HG03025 (cell line): ENCODE data around the gene C14orf132.

ENCODE experiments used
- ATAC-seq: cut with Tn5 transposase; IDR thresholded peaks from one replicate; pipeline ENCODE4 v1.9.1; 2021; ENCODE audit warnings: mild to moderate bottlenecking, moderate library complexity; ENCODE audit not compliant: unreplicated experiment, low FRiP score

Gene C14orf132

GRCh38 chr14:96114002-96114401, 74.8 kb downstream of the C14orf132 start:
- ATAC-seq = no peak

DNA sequence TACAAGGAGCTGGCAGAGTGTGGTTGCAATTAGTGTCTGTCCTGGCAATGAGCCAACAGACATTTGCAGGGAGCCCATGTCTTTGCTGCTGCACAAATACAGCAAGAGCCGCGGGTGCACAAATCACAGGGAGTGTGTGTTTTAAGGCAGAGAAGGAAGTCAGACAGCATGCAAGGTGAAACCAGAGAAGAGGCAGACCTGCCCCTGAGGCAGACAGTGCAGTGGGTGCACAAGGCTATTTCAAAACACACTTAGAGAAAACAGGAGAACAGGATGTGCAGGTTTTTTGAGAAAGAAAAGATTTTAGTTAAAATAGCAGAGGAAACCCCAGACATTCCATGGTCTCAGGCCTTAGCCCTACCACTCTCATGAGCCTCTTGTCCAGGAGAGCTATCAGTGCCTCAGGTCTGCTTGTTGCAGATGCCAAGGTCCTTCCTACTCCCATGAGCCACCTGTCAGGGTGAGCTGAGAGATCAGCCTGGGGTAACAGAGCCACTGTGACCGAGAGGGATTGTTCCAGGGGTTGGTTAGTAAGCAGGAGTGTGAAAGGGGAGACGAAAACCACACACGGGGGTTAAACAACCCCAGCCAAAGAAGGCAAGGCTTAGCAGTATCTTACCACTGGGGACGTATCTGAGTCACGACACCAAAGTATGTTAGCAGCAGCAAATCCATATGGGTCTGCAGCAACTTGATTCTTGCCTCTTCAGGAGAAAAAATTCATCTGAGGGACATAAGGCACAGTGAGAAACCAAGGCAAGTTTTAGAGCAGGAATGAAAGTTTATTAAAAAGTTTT, 78.1 kb downstream of the C14orf132 start:
- no peak for ATAC-seq

DNA sequence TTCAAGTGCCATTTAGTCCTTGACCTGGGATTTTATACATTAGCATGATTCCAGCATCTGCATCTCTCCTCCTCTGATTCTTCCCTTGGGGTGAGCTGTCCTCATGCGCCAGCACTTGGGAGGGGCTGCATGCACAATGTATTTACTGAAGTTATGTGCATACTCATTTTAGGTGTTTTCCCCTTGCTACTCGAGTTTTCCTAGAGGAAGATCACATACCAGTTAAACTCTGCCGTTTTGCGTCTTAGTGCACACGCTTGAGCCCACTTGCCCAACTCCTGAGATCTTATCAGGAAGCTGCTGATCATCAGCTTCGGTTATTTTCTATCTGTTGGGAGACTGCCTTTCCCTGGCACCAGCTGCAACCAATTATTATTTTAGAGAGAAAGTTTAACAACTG, 78.8 kb downstream of the C14orf132 start:
- ATAC-seq = no peak

DNA sequence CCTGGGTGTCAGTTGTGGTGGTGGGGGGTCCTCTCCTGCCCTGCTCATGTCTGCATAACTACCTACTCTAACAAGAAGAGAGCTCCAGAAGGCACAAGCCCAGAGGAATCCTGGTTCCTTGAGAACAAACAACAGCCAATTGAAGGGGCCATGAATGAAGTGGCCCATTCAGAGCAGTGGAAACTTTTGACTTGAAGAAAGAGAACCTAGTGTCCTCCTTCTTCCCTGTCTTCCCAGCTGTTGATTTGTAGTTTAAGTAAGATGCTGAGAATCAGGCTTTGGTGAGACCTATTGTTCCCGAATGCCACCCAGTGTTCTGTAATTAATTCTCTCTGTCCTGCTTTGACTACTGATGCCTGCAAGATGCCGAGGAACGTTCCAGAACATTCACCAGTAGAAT, 79.2 kb downstream of the C14orf132 start:
- no peak for ATAC-seq

GRCh38 chr14:96119947-96120346, 80.8 kb downstream of the C14orf132 start:
- ATAC-seq = no peak

DNA sequence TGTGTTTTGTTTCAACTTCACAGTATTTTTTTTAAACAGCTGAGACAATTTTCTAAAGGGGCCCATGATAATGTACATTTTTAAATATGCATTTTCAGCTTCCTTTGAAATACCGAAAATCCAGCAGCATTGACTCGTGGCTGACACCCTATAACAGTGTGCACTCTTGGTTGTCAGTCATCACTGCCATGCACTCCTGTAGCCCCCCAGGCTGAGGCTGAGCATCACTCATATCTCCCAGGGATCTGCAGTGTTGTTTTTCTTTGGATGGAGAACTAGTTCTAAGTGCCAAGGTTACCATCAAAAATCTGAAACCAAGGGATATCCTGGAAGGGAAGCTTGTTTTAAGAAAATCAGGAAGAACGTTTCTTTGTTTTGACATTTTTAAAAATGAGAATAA, 81.2 kb downstream of the C14orf132 start:
- no peak for ATAC-seq

DNA sequence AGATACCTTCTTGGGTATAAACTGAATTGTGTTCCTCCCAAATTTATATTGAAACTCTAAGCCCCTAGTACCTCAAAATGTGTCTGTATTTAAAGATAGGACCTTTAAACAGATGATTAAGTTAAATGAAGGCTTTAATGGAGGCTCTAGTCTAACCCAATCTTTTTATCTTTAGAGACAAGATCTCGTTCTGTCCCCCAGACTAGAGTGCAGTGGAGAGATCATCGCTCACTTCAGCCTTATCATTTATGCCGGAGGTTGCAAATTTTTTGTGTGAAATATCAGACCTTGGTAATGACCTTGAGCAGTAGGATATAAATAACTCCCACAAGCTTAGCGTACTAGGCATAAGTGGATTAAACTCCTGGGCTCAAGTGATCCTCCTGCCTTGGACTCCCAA, 81.8 kb downstream of the C14orf132 start:
- no peak for ATAC-seq

DNA sequence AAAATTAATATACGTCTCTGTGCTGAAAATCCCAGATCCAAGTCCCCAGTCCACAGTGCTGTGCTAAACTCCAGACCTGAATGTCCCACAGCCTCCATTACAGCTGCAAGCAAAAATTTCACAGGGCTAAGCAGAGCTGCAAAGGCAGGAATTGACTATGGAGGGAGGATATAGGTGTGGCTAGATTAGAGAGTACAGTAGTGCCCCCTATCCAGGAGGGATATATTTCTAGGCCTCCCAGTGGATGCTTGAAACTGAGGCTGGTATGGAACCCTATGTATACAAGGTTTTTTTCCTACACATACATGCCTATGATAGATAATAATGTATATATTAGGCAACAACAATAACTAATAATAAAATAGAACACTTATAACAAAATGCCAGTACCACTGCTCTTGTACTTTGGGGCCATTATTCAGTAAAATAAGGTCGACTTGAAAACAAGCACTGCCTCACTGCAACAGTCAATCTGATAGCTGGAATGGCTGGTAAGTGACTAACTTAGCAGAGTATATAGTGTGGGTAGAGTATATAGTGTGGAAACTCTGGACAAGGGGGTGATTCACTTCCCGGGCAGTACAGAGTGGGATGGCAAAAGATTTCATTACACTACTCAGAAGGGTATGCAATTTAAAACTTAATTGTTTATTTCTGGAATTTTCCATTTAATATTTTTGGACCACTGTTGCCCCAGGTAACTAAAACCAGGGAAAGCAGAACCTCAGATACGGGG, 82.7 kb downstream of the C14orf132 start:
- ATAC-seq = no peak

GRCh38 chr14:96122496-96122895, 83.3 kb downstream of the C14orf132 start:
- ATAC-seq = no peak

DNA sequence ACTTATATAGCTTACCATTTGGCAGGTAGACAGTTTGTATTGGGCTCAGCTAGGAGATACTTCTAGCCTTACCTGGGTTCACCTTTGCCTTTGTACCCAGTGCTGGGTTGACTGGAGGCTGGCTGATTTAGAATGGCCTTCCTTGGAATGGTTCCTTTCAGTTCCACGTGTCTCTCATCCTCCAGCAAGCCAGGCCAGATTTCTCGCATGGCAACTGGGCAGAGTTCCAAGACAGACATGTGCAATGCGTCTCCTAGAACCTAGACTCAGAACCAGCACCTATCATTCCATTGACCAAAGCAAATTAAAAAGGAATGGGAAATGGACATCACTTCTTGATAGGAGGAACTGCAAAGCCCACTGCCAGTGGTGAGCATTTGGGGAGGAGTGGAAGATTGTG, 86.4 kb downstream of the C14orf132 start:
- ATAC-seq = no peak

DNA sequence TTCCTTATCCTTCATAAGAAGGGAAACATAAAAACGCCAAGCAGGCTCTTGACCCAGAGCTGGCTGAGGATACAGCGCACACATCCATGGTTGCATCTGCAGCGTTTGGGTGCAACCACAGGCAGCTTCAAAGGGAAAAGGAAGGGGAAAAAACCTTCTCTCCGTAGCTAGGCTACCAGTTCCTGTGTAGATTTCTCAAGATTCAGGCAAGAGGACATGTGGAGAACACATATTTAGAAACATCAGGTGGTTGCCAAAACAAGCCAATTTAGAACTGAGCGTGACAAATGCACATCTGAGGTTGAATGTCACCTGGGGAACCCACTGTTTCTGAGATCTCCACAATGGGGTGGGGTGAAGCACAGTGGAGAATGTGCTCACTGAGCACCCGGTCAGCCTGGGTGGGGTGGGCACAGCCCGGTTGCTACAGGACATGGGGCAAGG, 87.2 kb downstream of the C14orf132 start:
- ATAC-seq = no peak

- no peak for ATAC-seq
These were observed 87.7 kb downstream of the C14orf132 start for GRCh38 chr14:96126783-96127271.

DNA sequence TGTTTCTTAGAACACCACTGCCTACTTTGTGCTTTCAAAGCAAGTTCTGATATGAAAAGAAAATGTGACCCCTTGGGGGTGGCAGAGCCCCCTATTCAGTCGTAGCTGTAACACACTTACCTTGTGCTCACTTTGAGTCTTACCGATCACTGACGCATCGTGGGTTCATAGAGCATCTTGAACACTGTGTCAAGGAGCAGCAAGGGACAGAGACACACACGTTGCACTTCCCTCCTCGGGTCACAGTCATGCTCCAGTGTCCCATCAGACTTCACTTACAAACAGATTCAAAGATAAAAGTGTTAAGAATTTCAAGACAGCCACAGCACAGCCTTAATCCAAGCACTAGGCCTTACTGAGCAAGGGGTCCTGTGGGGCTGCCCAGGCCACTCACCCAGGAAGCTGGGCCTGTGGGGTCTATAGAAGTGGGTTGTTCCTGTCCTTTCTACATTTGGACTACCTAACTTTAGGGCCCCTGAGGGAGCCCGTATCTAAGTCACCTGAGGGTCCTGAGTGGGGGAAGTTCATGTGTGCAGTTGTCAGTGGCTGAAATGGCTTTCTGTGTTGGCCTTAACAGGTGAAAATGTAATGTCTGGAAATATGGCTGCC, 90.1 kb downstream of the C14orf132 start:
- no peak for ATAC-seq

DNA sequence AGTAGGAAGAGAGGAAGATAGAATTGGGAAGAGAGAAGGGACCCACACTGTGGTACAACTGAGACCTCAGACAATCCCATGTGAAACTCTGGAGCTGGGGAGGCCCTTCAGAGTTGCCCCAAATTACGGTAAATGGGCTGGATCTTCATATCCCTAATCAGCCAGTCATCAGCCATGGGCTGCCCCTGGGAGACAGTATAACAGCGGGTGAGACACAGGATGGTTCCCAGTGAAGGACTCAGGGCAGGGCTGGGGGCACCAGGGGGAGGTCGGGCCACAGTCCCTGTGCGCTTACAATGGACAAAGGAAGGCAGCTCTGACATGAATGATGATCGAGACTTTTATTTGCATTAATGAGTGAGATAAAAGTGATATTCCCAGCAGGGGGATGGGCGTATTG, 91.2 kb downstream of the C14orf132 start:
- ATAC-seq = no peak

GRCh38 chr14:96130854-96131253, 91.7 kb downstream of the C14orf132 start:
- ATAC-seq = no peak

GRCh38 chr14:96131836-96132235, 92.7 kb downstream of the C14orf132 start:
- no peak for ATAC-seq

DNA sequence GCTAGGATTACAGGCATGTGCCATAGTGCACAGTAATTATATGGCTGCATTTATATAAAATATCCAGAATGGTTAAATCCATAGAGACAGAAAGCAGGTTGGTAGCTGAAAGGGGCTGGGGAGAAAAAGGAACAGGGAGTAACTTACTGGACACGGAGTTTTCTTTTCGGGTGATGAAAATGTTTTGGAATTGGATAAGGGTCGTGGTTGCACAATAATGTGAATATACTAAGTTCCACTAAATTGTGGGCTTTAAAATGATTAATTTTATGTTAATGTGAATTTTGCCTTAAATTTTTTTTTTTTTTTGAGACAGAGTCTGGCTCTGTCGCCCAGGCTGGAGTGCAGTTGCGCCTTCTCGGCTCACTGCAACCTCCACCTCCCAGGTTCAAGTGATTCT, 95.3 kb downstream of the C14orf132 start:
- no peak for ATAC-seq

GRCh38 chr14:96135285-96135684, 96.1 kb downstream of the C14orf132 start:
- ATAC-seq = no peak

GRCh38 chr14:96136371-96137005, 97.3 kb downstream of the C14orf132 start:
- no peak for ATAC-seq

DNA sequence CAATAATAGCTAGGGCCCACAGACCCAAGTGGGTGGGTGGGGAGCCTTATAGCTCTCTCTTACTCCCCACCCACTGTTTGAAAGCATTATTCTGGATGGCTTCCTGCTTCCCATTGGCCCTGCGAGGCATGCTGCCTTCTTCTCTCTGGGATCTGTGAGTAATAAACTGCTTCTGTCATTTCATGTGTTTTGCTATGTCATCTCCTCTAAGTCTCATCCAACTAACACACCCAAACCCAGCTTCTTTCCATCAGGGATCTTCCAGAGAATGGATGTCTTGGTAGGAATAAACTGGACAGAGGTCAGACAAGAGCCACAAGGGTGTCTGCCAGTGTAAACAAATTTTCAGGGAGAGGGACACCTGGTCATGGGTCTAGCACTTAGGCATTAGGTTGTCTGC, 99.1 kb downstream of the C14orf132 start:
- no peak for ATAC-seq

- no peak for ATAC-seq
These were observed 100.0 kb downstream of the C14orf132 start for GRCh38 chr14:96139169-96139568.
